ENCODE data around the gene SLC11A1. TPM values are rescaled to one million over a fixed set of nuclear protein-coding genes. Genes with fewer than 3 reads are reported as not detected.

The SLC11A1 gene
- total RNA-seq, 4 donors from 2014 or later: 0.26 to 14.0 (median 4.2) TPM

GRCh38 chr2:218404351-218405085 is 22.4 kb downstream of the SLC11A1 start:
- H3K4me3 ChIP-seq: no peak overlapping the region
- H3K4me1 ChIP-seq: peaks cover 0 to 30% of the 10 kb centered on the region in 2 donors
- H3K36me3 ChIP-seq: no peaks in the 10 kb centered on the region
- H3K9me3 ChIP-seq: no peaks in the 10 kb centered on the region
- no peaks in the 10 kb centered on the region for H3K27me3 ChIP-seq
- peak overlapping the region; percentile 93 to 94 for H3K27ac ChIP-seq
- intact Hi-C loops (cut with DNase I; ENCODE audit: low total_unique reads): loop anchor here (10.0 kb wide), 1 partner anchor 60 kb away; no protein-coding TSS in a partner anchor
- TF ChIP-seq POLR2A (IDR thresholded peaks at IDR 0.05): no peak
- no peak for TF ChIP-seq CTCF (IDR thresholded peaks at IDR 0.05)
- peak in 1 of 2 donors; percentile 38 for DNase-seq

- TF ChIP-seq POLR2A (IDR thresholded peaks at IDR 0.05): no peak
- no peak for TF ChIP-seq CTCF (IDR thresholded peaks at IDR 0.05)
- no peak for DNase-seq
- Histone ChIP-seq H3K36me3 (no peaks in the 10 kb centered on the region), H3K27me3 (no peaks in the 10 kb centered on the region), H3K4me1 (peaks cover 0 to 30% of the 10 kb centered on the region in 2 donors), H3K4me3 (no peak overlapping the region), H3K9me3 (no peaks in the 10 kb centered on the region), H3K27ac (peak overlapping the region; percentile 93 to 94)
- intact Hi-C loops (cut with DNase I; ENCODE audit: low total_unique reads): loop anchor here (10.0 kb wide), 1 partner anchor 60 kb away; no protein-coding TSS in a partner anchor
Measured at GRCh38 chr2:218405086-218405745, 23.1 kb downstream of the SLC11A1 start.

GRCh38 chr2:218405746-218406208 is 23.7 kb downstream of the SLC11A1 start:
- H3K27me3 ChIP-seq: no peaks in the 10 kb centered on the region
- intact Hi-C loops (cut with DNase I; ENCODE audit: low total_unique reads): loop anchor here (10.0 kb wide), 1 partner anchor 59 kb away; no protein-coding TSS in a partner anchor
- DNase-seq: peak; percentile 57 to 60
- H3K27ac ChIP-seq: peak overlapping the region; percentile 93 to 94
- no peaks in the 10 kb centered on the region for H3K9me3 ChIP-seq
- H3K4me1 ChIP-seq: peaks cover 0 to 30% of the 10 kb centered on the region in 2 donors
- TF ChIP-seq CTCF (IDR thresholded peaks at IDR 0.05) (no peak), POLR2A (IDR thresholded peaks at IDR 0.05) (no peak)
- H3K36me3 ChIP-seq: no peaks in the 10 kb centered on the region
- H3K4me3 ChIP-seq: peak overlapping the region; percentile 18 to 30

GRCh38 chr2:218406209-218406948 is 24.3 kb downstream of the SLC11A1 start:
- H3K4me1 ChIP-seq: peaks cover 0 to 25% of the 10 kb centered on the region in 2 donors
- TF ChIP-seq POLR2A (IDR thresholded peaks at IDR 0.05): peak in 1 of 2 donors; percentile 36
- TF ChIP-seq CTCF (IDR thresholded peaks at IDR 0.05): peak; percentile 73 to 93 (median 90)

More at GRCh38 chr2:218406209-218406948, 24.3 kb downstream of the SLC11A1 start:
- intact Hi-C loops (cut with DNase I; ENCODE audit: low total_unique reads): loop anchor here (10.0 kb wide), 1 partner anchor 58 kb away; no protein-coding TSS in a partner anchor
- Histone ChIP-seq H3K4me3 (peak overlapping the region; percentile 37 to 51), H3K27ac (peak overlapping the region; percentile 93 to 94), H3K9me3 (no peaks in the 10 kb centered on the region), H3K27me3 (no peaks in the 10 kb centered on the region), H3K36me3 (no peaks in the 10 kb centered on the region)
- peak; percentile 97 to 98 for DNase-seq
